HCT116 (cell line): ENCODE results near the gene TIPARP. TPM values are rescaled to one million over a fixed set of nuclear protein-coding genes. Genes with fewer than 3 reads are reported as not detected.

Source experiments
- ATAC-seq: fragments of 200-7000 bp; cut with Tn5 transposase; 2 replicates; pipeline ENCODE4 v1.9.1; 2020; ENCODE audit warnings: mild to moderate bottlenecking, moderate library complexity
- BruUV-seq: library from RNA; stranded (reverse); fragments of 400-500 nt; replicated peaks from 2 replicates; lab custom pipeline; 2021; lab: Mats Ljungman, UMichigan
- CTCF ChIA-PET: fragments of 300-600 bp; sonication (Branson Sonifier 250); formaldehyde crosslinking; loops from one replicate; lab custom pipeline; 2021; ENCODE audit warnings: antibody characterized with exemption; lab: Charles Lee
- POLR2A ChIA-PET: fragments of 300-600, 350-600 bp; sonication (Branson Sonifier 250); formaldehyde crosslinking; loops from one replicate; lab custom pipeline; 2021; ENCODE audit warnings: antibody characterized with exemption; lab: Charles Lee
- RAD21 ChIA-PET, 2 experiments: fragments of 300-600 bp; sonication (Branson Sonifier 250); formaldehyde crosslinking; loops; one replicate each; lab custom pipeline; 2023; ENCODE audit warnings: low total read pairs in 2 of 2; ENCODE audit not compliant: uncharacterized antibody in 2 of 2, unreplicated experiment in 2 of 2, low non-redundant PET in 1 of 2; lab: Charles Lee
- DNase-seq: peaks from one replicate; pipeline ENCODE4 v3.0.0-alpha.2; 2010; ENCODE audit warnings: low read depth, low spot score
- H2AFZ ChIP-seq: fragments of 200-600 bp; shearing (Covaris generic), sonication (generic); 2 replicates; pipeline ENCODE4 v1.6.1; 2017; ENCODE audit warnings: low read depth, mixed run types, mixed read lengths, antibody characterized with exemption, low read length; ENCODE audit not compliant: poor library complexity, severe bottlenecking
- H3K27ac ChIP-seq: 2 replicates; pipeline ENCODE4 v1.5.1; 2012; ENCODE audit warnings: low read depth, low read length
- H3K27me3 ChIP-seq: fragments of 200-600 bp; sonication (generic); 2 replicates; pipeline ENCODE4 v1.6.1; 2016; ENCODE audit warnings: mixed run types, low read length, mixed read lengths; ENCODE audit not compliant: insufficient read depth
- H3K36me3 ChIP-seq, 2 experiments: fragments of 200-500 bp in 1 of 2; fragments of 200-600 bp in 1 of 2; sonication (Bioruptor generic) in 1 of 2; sonication (generic) in 1 of 2; 2 replicates each; pipeline versions ENCODE4 v1.5.1 to v1.6.1; 2014 to 2016; ENCODE audit warnings: low read length in 2 of 2, inconsistent platforms in 1 of 2, mixed read lengths in 1 of 2, mixed run types in 1 of 2; ENCODE audit not compliant: insufficient read depth in 2 of 2, control insufficient read depth in 1 of 2
- H3K4me1 ChIP-seq, 2 experiments: fragments of 200-600 bp in 1 of 2; sonication (generic) in 1 of 2; 2 replicates each; pipeline versions ENCODE4 v1.5.1 to v1.6.1; 2012 to 2017; ENCODE audit warnings: low read length in 2 of 2, inconsistent platforms in 1 of 2, mild to moderate bottlenecking in 1 of 2, mixed read lengths in 1 of 2, mixed run types in 1 of 2, moderate library complexity in 1 of 2; ENCODE audit not compliant: insufficient read depth in 2 of 2, control insufficient read depth in 1 of 2
- H3K4me2 ChIP-seq: fragments of 200-600 bp; sonication (generic); 2 replicates; pipeline ENCODE4 v1.6.1; 2017; ENCODE audit warnings: mixed run types, low read length, mixed read lengths
- H3K4me3 ChIP-seq, 2 experiments: fragments of 200-600 bp in 1 of 2; sonication (generic) in 1 of 2; replicated peaks in 1 of 2; 2 replicates each; pipeline ENCODE4 v1.5.1; 2011 to 2016; ENCODE audit warnings: low read length in 2 of 2, control low read depth in 1 of 2, low read depth in 1 of 2, mild to moderate bottlenecking in 1 of 2, mixed read lengths in 1 of 2, mixed run types in 1 of 2
- H3K79me2 ChIP-seq: fragments of 200-600 bp; sonication (generic); 2 replicates; pipeline ENCODE4 v1.6.1; 2017; ENCODE audit warnings: mild to moderate bottlenecking, mixed run types, low read length, moderate library complexity, mixed read lengths; ENCODE audit not compliant: insufficient read depth
- H3K9ac ChIP-seq: fragments of 200-600 bp; sonication (generic); 2 replicates; pipeline ENCODE4 v1.6.1; 2016; ENCODE audit warnings: low read length, mixed read lengths
- H3K9me2 ChIP-seq: fragments of 200-600 bp; sonication (generic), shearing (Covaris generic); 2 replicates; pipeline ENCODE4 v1.6.1; 2017; ENCODE audit warnings: mixed run types, mild to moderate bottlenecking, moderate library complexity; ENCODE audit not compliant: insufficient read depth
- H3K9me3 ChIP-seq, 2 experiments: fragments of 200-500 bp in 1 of 2; fragments of 200-600 bp in 1 of 2; sonication (Bioruptor generic) in 1 of 2; sonication (generic) in 1 of 2; 2 replicates each; pipeline ENCODE4 v1.6.1; 2014 to 2017; ENCODE audit warnings: low read length in 2 of 2, mixed read lengths in 2 of 2, inconsistent platforms in 1 of 2, low read depth in 1 of 2, mild to moderate bottlenecking in 1 of 2, mixed run types in 1 of 2, moderate library complexity in 1 of 2; ENCODE audit not compliant: control insufficient read depth in 1 of 2, insufficient read depth in 1 of 2
- H4K20me1 ChIP-seq: fragments of 200-600 bp; sonication (generic), shearing (Covaris generic); 2 replicates; pipeline ENCODE4 v1.6.1; 2017; ENCODE audit warnings: mixed run types, mild to moderate bottlenecking, moderate library complexity; ENCODE audit not compliant: insufficient read depth
- ATF3 ChIP-seq: IDR thresholded peaks from 2 replicates; pipeline ENCODE4 v1.6.1; 2012
- CBX3 ChIP-seq: IDR thresholded peaks from 2 replicates; pipeline ENCODE4 v1.6.1; 2012; ENCODE audit warnings: low read depth
- CEBPB ChIP-seq: IDR thresholded peaks from 2 replicates; pipeline ENCODE4 v1.6.1; 2012; ENCODE audit warnings: low read depth
- CTCF ChIP-seq, 3 experiments: fragments of 200-600 bp in 1 of 3; sonication (generic) in 1 of 3; IDR thresholded peaks in 2 of 3; conservative IDR thresholded peaks in 1 of 3; 2 replicates each; pipeline ENCODE4 v1.5.1; 2012 to 2017; ENCODE audit warnings: low read depth in 2 of 3, low read length in 2 of 3, antibody characterized with exemption in 1 of 3, borderline replicate concordance in 1 of 3, control low read depth in 1 of 3, mild to moderate bottlenecking in 1 of 3, mixed read lengths in 1 of 3, mixed run types in 1 of 3, moderate library complexity in 1 of 3; ENCODE audit not compliant: insufficient read depth in 1 of 3
- EGR1 ChIP-seq: IDR thresholded peaks from 2 replicates; pipeline ENCODE4 v1.6.1; 2012; ENCODE audit warnings: low read depth
- ELF1 ChIP-seq: IDR thresholded peaks from 2 replicates; pipeline ENCODE4 v1.6.1; 2012; ENCODE audit warnings: low read depth, borderline replicate concordance
- EZH2phosphoT487 ChIP-seq: fragments of 200-600 bp; IDR thresholded peaks from 2 replicates; pipeline ENCODE4 v1.6.1; 2018; ENCODE audit warnings: antibody characterized with exemption, borderline replicate concordance
- MAX ChIP-seq: IDR thresholded peaks from 2 replicates; pipeline ENCODE4 v1.6.1; 2012
- POLR2AphosphoS5 ChIP-seq: IDR thresholded peaks from 2 replicates; pipeline ENCODE4 v1.6.1; 2011; ENCODE audit warnings: mild to moderate bottlenecking, low read depth, low read length, moderate library complexity
- RAD21 ChIP-seq: IDR thresholded peaks from 2 replicates; pipeline ENCODE4 v1.6.1; 2012; ENCODE audit warnings: low read depth, mild to moderate bottlenecking
- SIN3A ChIP-seq: IDR thresholded peaks from 2 replicates; pipeline ENCODE4 v1.6.1; 2012; ENCODE audit warnings: low read depth
- SP1 ChIP-seq: IDR thresholded peaks from 2 replicates; pipeline ENCODE4 v1.6.1; 2012; ENCODE audit warnings: low read depth
- ZNF274 ChIP-seq: fragments of 200-500 bp; sonication (Bioruptor generic); IDR thresholded peaks from 2 replicates; pipeline ENCODE4 v1.6.1; 2014; ENCODE audit warnings: mild to moderate bottlenecking, low read depth, low read length, inconsistent platforms
- intact Hi-C: fragments of 100-400 bp; cut with micrococcal nuclease; formaldehyde crosslinking; loops from 2 replicates; pipeline ENCODE4 v1.10.0; 2022
- total RNA-seq: library from RNA; stranded (reverse); gene quantifications from one replicate; pipeline ENCODE4 v1.2.1, GENCODE V29; 2021; ENCODE audit not compliant: unreplicated experiment
- TF ChIP-seq, protein P1 (sequence below): IDR thresholded peaks from 2 replicates; pipeline ENCODE4 v1.6.1; 2012; ENCODE audit warnings: low read depth

Gene TIPARP
- total RNA-seq, 1 experiment from 2014 or later = 51.3 TPM

DNA sequence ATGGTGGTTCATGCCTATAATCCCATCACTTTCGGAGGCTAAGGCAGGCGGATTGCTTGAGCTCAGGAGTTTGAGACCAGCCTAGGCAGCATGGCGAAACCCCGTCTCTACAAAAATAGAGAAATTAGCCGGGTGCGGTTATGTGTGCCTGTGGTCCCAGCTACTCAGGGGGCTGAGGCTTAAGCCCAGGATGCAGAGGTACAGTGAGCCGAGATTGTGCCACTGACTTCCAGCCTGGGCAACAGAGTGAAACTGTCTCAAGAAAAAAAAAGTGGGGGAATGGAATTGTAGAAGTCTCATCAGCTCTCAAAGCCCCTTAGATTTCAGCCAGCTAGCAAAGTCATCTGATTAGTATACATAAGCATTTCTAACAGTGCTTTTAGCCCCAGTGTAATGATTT is 33.2 kb downstream of the TIPARP start:
- Histone ChIP-seq H3K79me2 (peaks cover 30% of the 10 kb centered on the region), H3K4me3 (no peak overlapping the region), H3K27ac (no peak overlapping the region), H4K20me1 (no peaks in the 10 kb centered on the region), H3K4me1 (peaks cover 0 to 5% of the 10 kb centered on the region in 2 experiments; a peak in 1 of 4 replicates), H3K9ac (no peak overlapping the region), H3K36me3 (peaks cover 36 to 40% of the 10 kb centered on the region in 2 experiments; a peak in 3 of 4 replicates), H3K4me2 (no peak overlapping the region), H3K27me3 (no peaks in the 10 kb centered on the region), H3K9me2 (no peaks in the 10 kb centered on the region), H2AFZ (no peak overlapping the region), H3K9me3 (no peaks in the 10 kb centered on the region)
- DNase-seq (no peak), ATAC-seq (no peak)
- ChIA-PET RAD21 (no interaction called here), CTCF (no interaction called here), POLR2A (no interaction called here)
- TF ChIP-seq CEBPB (no peak), EZH2phosphoT487 (no peak), MAX (no peak), RAD21 (no peak), CTCF (IDR thresholded peaks at IDR 0.05 in 2 of 3, conservative IDR thresholded peaks at IDR 0.05 in 1 of 3; ENCODE audit: borderline replicate concordance in 1 of 3, insufficient read depth in 1 of 3, low read depth in 2 of 3, low read length in 2 of 3) (no peak), ZNF274 (no peak), EGR1 (no peak), SP1 (no peak), SIN3A (no peak), ATF3 (no peak), ELF1 (no peak), POLR2AphosphoS5 (no peak), CBX3 (no peak)
- TF ChIP-seq, protein P1, sequence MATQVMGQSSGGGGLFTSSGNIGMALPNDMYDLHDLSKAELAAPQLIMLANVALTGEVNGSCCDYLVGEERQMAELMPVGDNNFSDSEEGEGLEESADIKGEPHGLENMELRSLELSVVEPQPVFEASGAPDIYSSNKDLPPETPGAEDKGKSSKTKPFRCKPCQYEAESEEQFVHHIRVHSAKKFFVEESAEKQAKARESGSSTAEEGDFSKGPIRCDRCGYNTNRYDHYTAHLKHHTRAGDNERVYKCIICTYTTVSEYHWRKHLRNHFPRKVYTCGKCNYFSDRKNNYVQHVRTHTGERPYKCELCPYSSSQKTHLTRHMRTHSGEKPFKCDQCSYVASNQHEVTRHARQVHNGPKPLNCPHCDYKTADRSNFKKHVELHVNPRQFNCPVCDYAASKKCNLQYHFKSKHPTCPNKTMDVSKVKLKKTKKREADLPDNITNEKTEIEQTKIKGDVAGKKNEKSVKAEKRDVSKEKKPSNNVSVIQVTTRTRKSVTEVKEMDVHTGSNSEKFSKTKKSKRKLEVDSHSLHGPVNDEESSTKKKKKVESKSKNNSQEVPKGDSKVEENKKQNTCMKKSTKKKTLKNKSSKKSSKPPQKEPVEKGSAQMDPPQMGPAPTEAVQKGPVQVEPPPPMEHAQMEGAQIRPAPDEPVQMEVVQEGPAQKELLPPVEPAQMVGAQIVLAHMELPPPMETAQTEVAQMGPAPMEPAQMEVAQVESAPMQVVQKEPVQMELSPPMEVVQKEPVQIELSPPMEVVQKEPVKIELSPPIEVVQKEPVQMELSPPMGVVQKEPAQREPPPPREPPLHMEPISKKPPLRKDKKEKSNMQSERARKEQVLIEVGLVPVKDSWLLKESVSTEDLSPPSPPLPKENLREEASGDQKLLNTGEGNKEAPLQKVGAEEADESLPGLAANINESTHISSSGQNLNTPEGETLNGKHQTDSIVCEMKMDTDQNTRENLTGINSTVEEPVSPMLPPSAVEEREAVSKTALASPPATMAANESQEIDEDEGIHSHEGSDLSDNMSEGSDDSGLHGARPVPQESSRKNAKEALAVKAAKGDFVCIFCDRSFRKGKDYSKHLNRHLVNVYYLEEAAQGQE = no peak
- BruUV-seq = no TSS peak
- intact Hi-C loops = no loop called here
